Hepatocyte (in vitro differentiated cells): ENCODE measurements around the gene NR3C2. TPM values are rescaled to one million over a fixed set of nuclear protein-coding genes. Genes with fewer than 3 reads are reported as not detected.

Experiments used
- DNase-seq: peaks from one replicate; pipeline ENCODE4 v3.0.0-alpha.2; 2016; ENCODE audit warnings: low spot score
- H2AFZ ChIP-seq: fragments of 200-600 bp; sonication (generic); 2 replicates; pipeline ENCODE4 v1.6.0; 2016; ENCODE audit warnings: antibody characterized with exemption, mild to moderate bottlenecking
- H3K27ac ChIP-seq: fragments of 200-600 bp; sonication (generic); 2 replicates; pipeline ENCODE4 v1.5.1; 2016; ENCODE audit warnings: mild to moderate bottlenecking
- H3K27me3 ChIP-seq: fragments of 200-600 bp; sonication (generic); 2 replicates; pipeline ENCODE4 v1.6.1; 2016
- H3K36me3 ChIP-seq: fragments of 200-600 bp; sonication (generic); replicated peaks from 2 replicates; pipeline ENCODE4 v1.5.1; 2016; ENCODE audit warnings: low read depth; ENCODE audit not compliant: insufficient read depth
- H3K4me1 ChIP-seq: fragments of 200-600 bp; sonication (generic); 2 replicates; pipeline ENCODE4 v1.5.1; 2016; ENCODE audit warnings: mild to moderate bottlenecking, moderate library complexity; ENCODE audit not compliant: insufficient read depth
- H3K4me2 ChIP-seq: fragments of 200-600 bp; sonication (generic); 2 replicates; pipeline ENCODE4 v1.6.0; 2016
- H3K4me3 ChIP-seq: fragments of 200-600 bp; sonication (generic); 2 replicates; pipeline ENCODE4 v1.5.1; 2016; ENCODE audit warnings: mild to moderate bottlenecking
- H3K79me2 ChIP-seq: fragments of 200-600 bp; sonication (generic); 2 replicates; pipeline ENCODE4 v1.6.0; 2017; ENCODE audit warnings: mild to moderate bottlenecking
- H3K9me2 ChIP-seq: fragments of 200-600 bp; sonication (generic); replicated peaks from 2 replicates; pipeline ENCODE4 v1.6.0; 2017; ENCODE audit warnings: mild to moderate bottlenecking; ENCODE audit not compliant: insufficient read depth
- H3K9me3 ChIP-seq: fragments of 200-600 bp; sonication (generic); 2 replicates; pipeline ENCODE4 v1.5.1; 2016; ENCODE audit warnings: low read depth, mild to moderate bottlenecking
- H4K20me1 ChIP-seq: fragments of 200-600 bp; sonication (generic); 2 replicates; pipeline ENCODE4 v1.6.0; 2016; ENCODE audit warnings: mild to moderate bottlenecking; ENCODE audit not compliant: insufficient read depth, poor library complexity, severe bottlenecking
- EZH2 ChIP-seq: fragments of 200-600 bp; sonication (generic); IDR thresholded peaks from 2 replicates; pipeline ENCODE4 v1.6.1; 2016; ENCODE audit warnings: antibody characterized with exemption, mild to moderate bottlenecking, borderline replicate concordance
- EZH2phosphoT487 ChIP-seq: fragments of 200-600 bp; sonication (generic); IDR thresholded peaks from one replicate; pipeline ENCODE4 v1.6.1; 2018; ENCODE audit warnings: antibody characterized with exemption, mild to moderate bottlenecking, low read depth, moderate library complexity; ENCODE audit not compliant: unreplicated experiment, severe bottlenecking
- WGBS: methylation state at CpG from one replicate; pipeline ENCODE4 v1.1.6; 2016; ENCODE audit warnings: low lambda C conversion rate; ENCODE audit errors: missing lambda C conversion rate; 5-methylcytosine and 5-hydroxymethylcytosine counted together
- polyA plus RNA-seq: library from polyadenylated mRNA; unstranded; fragments of >200 nt; fragmentation: Nextera tagmentation; extraction: Ambion mirVana; gene quantifications from 2 replicates; pipeline ENCODE4 v1.2.1, GENCODE V29; 2016
- total RNA-seq: library from RNA; depleted of rRNA; stranded (reverse); fragments of >200 nt; gene quantifications from 2 replicates; pipeline ENCODE4 v1.2.3, GENCODE V29; 2014
- TF ChIP-seq, protein P1 (sequence below): fragments of 200-600 bp; sonication (generic); IDR thresholded peaks from 2 replicates; pipeline ENCODE4 v1.5.1; 2016; ENCODE audit warnings: antibody characterized with exemption, mild to moderate bottlenecking; ENCODE audit not compliant: poor library complexity

Gene NR3C2
- total RNA-seq (7.1 and 8.7 TPM in 2 replicates), polyA plus RNA-seq (2.3 and 2.4 TPM in 2 replicates)

DNA sequence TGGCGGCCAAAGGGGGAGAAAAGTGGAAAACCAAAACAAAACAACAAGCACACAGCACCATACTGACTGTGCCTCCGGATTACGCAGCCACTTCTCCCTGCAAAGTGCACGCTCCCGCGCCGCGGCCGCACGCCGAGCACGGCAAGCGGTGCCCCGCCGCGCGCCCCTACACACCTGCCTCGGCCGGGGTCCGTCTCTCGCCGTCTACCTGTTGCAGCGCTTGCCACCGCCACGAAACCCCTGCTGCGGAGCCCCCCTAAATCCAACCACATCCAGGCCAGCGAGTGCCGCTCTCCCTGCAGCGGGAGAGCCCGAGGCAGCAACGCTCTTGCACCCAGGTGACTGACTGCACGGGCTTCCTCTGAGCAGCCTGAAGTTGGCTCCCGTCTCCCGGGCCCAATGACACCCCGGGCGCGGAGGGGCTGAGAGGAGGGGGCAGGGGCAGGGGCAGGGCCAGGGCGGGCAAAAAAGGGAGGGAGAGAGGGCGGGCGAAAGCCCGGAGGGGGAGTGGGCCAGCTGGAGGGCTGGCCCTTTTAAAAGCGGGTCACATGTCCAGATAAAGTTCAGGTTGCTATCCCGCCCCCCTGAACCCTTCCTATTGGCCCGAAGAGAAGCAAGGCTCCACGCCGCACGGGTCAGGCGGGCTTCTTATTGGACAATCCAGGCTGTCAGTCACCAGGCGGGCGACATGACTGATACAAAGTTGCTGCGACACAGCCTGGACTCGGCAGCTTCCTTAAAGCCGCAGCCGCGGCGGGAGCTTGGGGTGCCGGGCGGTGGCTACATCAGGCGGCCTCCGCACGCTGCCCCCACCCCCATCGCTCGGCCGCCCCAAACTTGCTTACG is at the start of gene NR3C2:
Gene NR3C2, minus strand, starts transcription at position 429 of the 846 bp plus-strand sequence.
- peak within 1 kb of the TSS; percentile 94 for H3K4me2 ChIP-seq
- no peaks in the 10 kb centered on the region for H3K9me2 ChIP-seq
- peaks cover 53% of the 10 kb centered on the region for H3K27me3 ChIP-seq
- H4K20me1 ChIP-seq, result no peaks in the 10 kb centered on the region
- H3K4me3 ChIP-seq, result peak within 1 kb of the TSS; percentile 78
- H3K36me3 ChIP-seq, result no peaks in the 10 kb centered on the region
- under 1% methylated on average over 55 of the region's 65 CpGs for WGBS
- peak; percentile 98 for DNase-seq
- H3K4me1 ChIP-seq, result no peaks in the 10 kb centered on the region
- no peak for TF ChIP-seq EZH2phosphoT487
- TF ChIP-seq, protein P1, sequence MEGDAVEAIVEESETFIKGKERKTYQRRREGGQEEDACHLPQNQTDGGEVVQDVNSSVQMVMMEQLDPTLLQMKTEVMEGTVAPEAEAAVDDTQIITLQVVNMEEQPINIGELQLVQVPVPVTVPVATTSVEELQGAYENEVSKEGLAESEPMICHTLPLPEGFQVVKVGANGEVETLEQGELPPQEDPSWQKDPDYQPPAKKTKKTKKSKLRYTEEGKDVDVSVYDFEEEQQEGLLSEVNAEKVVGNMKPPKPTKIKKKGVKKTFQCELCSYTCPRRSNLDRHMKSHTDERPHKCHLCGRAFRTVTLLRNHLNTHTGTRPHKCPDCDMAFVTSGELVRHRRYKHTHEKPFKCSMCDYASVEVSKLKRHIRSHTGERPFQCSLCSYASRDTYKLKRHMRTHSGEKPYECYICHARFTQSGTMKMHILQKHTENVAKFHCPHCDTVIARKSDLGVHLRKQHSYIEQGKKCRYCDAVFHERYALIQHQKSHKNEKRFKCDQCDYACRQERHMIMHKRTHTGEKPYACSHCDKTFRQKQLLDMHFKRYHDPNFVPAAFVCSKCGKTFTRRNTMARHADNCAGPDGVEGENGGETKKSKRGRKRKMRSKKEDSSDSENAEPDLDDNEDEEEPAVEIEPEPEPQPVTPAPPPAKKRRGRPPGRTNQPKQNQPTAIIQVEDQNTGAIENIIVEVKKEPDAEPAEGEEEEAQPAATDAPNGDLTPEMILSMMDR, result no peak
- TF ChIP-seq EZH2, result no peak
- peak within 1 kb of the TSS; percentile 92 for H2AFZ ChIP-seq
- peak within 1 kb of the TSS; percentile 64 for H3K27ac ChIP-seq
- H3K79me2 ChIP-seq, result peaks cover 3% of the 10 kb centered on the region
- no peaks in the 10 kb centered on the region for H3K9me3 ChIP-seq

- 47% methylated on average over 2 of the region's 2 CpGs for WGBS
- no peak overlapping the region for H3K4me2 ChIP-seq
- no peaks in the 10 kb centered on the region for H3K4me1 ChIP-seq
- H2AFZ ChIP-seq, result no peak overlapping the region
- no peak overlapping the region for H3K4me3 ChIP-seq
- H3K9me3 ChIP-seq, result no peaks in the 10 kb centered on the region
- no peak for TF ChIP-seq EZH2phosphoT487
- TF ChIP-seq, protein P1, result no peak
- no peaks in the 10 kb centered on the region for H3K27me3 ChIP-seq
- H4K20me1 ChIP-seq, result no peaks in the 10 kb centered on the region
- no peak for DNase-seq
- H3K9me2 ChIP-seq, result no peaks in the 10 kb centered on the region
- H3K79me2 ChIP-seq, result no peaks in the 10 kb centered on the region
- H3K27ac ChIP-seq, result no peak overlapping the region
- H3K36me3 ChIP-seq, result no peaks in the 10 kb centered on the region
Measured at GRCh38 chr4:148487181-148487580, 45.0 kb upstream of the NR3C2 start.

DNA sequence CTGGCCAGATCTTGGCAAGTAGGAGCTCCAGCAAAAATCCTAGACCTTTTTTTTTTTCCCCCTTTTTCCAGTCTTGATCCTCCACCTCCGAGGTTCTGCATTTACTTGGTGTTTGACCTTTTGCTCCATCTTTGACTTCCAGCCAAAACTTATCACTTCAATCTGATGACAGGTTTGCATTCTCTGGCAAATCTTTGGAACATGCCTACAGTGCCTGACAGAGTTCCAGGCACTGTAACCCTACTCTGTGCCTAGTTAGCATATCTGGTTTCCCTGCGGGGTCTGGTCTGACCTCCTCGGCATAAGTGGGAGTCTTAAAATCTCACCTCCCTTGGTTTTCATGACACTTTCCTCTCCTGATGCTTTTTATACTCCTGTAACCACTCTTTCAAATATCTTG is 39.4 kb upstream of the NR3C2 start:
- Histone ChIP-seq H3K9me3 (no peaks in the 10 kb centered on the region), H3K27me3 (no peaks in the 10 kb centered on the region), H2AFZ (no peak overlapping the region), H3K79me2 (no peaks in the 10 kb centered on the region), H3K36me3 (no peaks in the 10 kb centered on the region), H3K4me1 (no peaks in the 10 kb centered on the region), H3K4me3 (no peak overlapping the region), H3K9me2 (no peaks in the 10 kb centered on the region), H3K27ac (no peak overlapping the region), H4K20me1 (no peaks in the 10 kb centered on the region), H3K4me2 (no peak overlapping the region)
- 66% methylated on average over 3 of the region's 3 CpGs for WGBS
- DNase-seq, result no peak
- TF ChIP-seq EZH2 (no peak), EZH2phosphoT487 (no peak)
- TF ChIP-seq, protein P1, result no peak
